Colonic mucosa (tissue), 4 donors: ENCODE measurements around the gene SMOC1. TPM values are rescaled to one million over a fixed set of nuclear protein-coding genes. Genes with fewer than 3 reads are reported as not detected.

Experiments
- DNase-seq: peaks from one replicate; pipeline ENCODE4 v3.0.0-alpha.2; 2020
- H3K27ac ChIP-seq: fragments of 200-600 bp; one replicate; pipeline ENCODE4 v1.8.0; 2021
- H3K27me3 ChIP-seq: fragments of 200-600 bp; one replicate; pipeline ENCODE4 v1.8.0; 2021
- H3K36me3 ChIP-seq: fragments of 200-600 bp; one replicate; pipeline ENCODE4 v1.8.0; 2021
- H3K4me1 ChIP-seq: fragments of 200-600 bp; one replicate; pipeline ENCODE4 v1.8.0; 2021; ENCODE audit warnings: mild to moderate bottlenecking
- H3K4me3 ChIP-seq: fragments of 200-600 bp; one replicate; pipeline ENCODE4 v1.8.0; 2021
- H3K9ac ChIP-seq, 2 donors: one replicate each; pipeline ENCODE4 v1.7.0; 2013; ENCODE audit warnings: control low read depth in 2 of 2, low read depth in 2 of 2, low read length in 2 of 2
- H3K9me3 ChIP-seq: fragments of 200-600 bp; one replicate; pipeline ENCODE4 v1.8.0; 2021
- CTCF ChIP-seq: fragments of 200-600 bp; IDR thresholded peaks from one replicate; pipeline ENCODE4 v1.8.0; 2022; ENCODE audit warnings: antibody characterized with exemption, mild to moderate bottlenecking
- intact Hi-C: fragments of 100-400 bp; cut with DNase I; formaldehyde crosslinking; loops from one replicate; pipeline ENCODE4 v1.14.1; 2022
- total RNA-seq, 2 donors: library from RNA; stranded (reverse); fragmentation: NEBNext Ultra II Directional in 1 of 2; extraction: Animal tissue kit (Norgen Biotek cat#: 25700) in 1 of 2; gene quantifications; one replicate each; pipeline ENCODE4 v1.2.1, GENCODE V29; 2021
- donor health status: healthy.
- donor health status: DM: no; HTN: no; CAD: no.
- donor health status: DM: no; HTN: no; CAD: no.

SMOC1 gene
- total RNA-seq, 2 donors from 2014 or later = 0.50 to 0.67 TPM

- TF ChIP-seq CTCF = no peak
- Histone ChIP-seq H3K9me3 (no peaks in the 10 kb centered on the region), H3K9ac (no peak overlapping the region), H3K36me3 (no peaks in the 10 kb centered on the region), H3K4me3 (no peak overlapping the region), H3K27ac (no peak overlapping the region), H3K27me3 (no peaks in the 10 kb centered on the region), H3K4me1 (no peaks in the 10 kb centered on the region)
- DNase-seq = no peak
- intact Hi-C loops = no loop called here
Observed at GRCh38 chr14:69861025-69861569, 18.1 kb upstream of the SMOC1 start.

GRCh38 chr14:69863083-69863482 lies 16.1 kb upstream of the SMOC1 start:
- Histone ChIP-seq H3K4me1 (no peaks in the 10 kb centered on the region), H3K9me3 (no peaks in the 10 kb centered on the region), H3K36me3 (no peaks in the 10 kb centered on the region), H3K4me3 (no peak overlapping the region), H3K27ac (no peak overlapping the region), H3K27me3 (no peaks in the 10 kb centered on the region), H3K9ac (no peak overlapping the region)
- no peak for DNase-seq
- intact Hi-C loops = no loop called here
- TF ChIP-seq CTCF = no peak

- TF ChIP-seq CTCF = no peak
- no peaks in the 10 kb centered on the region for H3K27me3 ChIP-seq
- intact Hi-C loops = no loop called here
Observed at GRCh38 chr14:69865701-69866365, 13.4 kb upstream of the SMOC1 start.

GRCh38 chr14:69868363-69868963 lies 10.8 kb upstream of the SMOC1 start:
- no peak for TF ChIP-seq CTCF
- DNase-seq = no peak
- no peak overlapping the region for H3K4me3 ChIP-seq
- no peaks in the 10 kb centered on the region for H3K9me3 ChIP-seq
- intact Hi-C loops = no loop called here
- H3K27me3 ChIP-seq = no peaks in the 10 kb centered on the region
- no peaks in the 10 kb centered on the region for H3K36me3 ChIP-seq
- H3K4me1 ChIP-seq = no peaks in the 10 kb centered on the region
- H3K27ac ChIP-seq = no peak overlapping the region
- no peak overlapping the region for H3K9ac ChIP-seq

More at GRCh38 chr14:69865701-69866365, 13.4 kb upstream of the SMOC1 start:
- no peak for DNase-seq
- H3K9ac ChIP-seq = no peak overlapping the region
- no peaks in the 10 kb centered on the region for H3K4me1 ChIP-seq
- H3K9me3 ChIP-seq = no peaks in the 10 kb centered on the region
- H3K27ac ChIP-seq = no peak overlapping the region
- H3K36me3 ChIP-seq = no peaks in the 10 kb centered on the region
- H3K4me3 ChIP-seq = no peak overlapping the region

GRCh38 chr14:69870613-69871012 lies 8.6 kb upstream of the SMOC1 start:
- H3K27me3 ChIP-seq = no peaks in the 10 kb centered on the region
- no peaks in the 10 kb centered on the region for H3K4me1 ChIP-seq
- DNase-seq = no peak
- no peaks in the 10 kb centered on the region for H3K36me3 ChIP-seq
- TF ChIP-seq CTCF = no peak
- no peak overlapping the region for H3K9ac ChIP-seq
- intact Hi-C loops = no loop called here
- H3K4me3 ChIP-seq = no peak overlapping the region
- no peaks in the 10 kb centered on the region for H3K9me3 ChIP-seq
- H3K27ac ChIP-seq = no peak overlapping the region
